Suprapubic skin (tissue), 4 donors: Measurements from ENCODE around the gene POU2AF2. TPM values are rescaled to one million over a fixed set of nuclear protein-coding genes. Genes with fewer than 3 reads are reported as not detected.
"Not testable (repeated sequence)": the region's sequence is repeated elsewhere in the genome, so short reads cannot be mapped to it uniquely, and the experiment has no call there.

Experiments used
- DNase-seq, 2 donors: peaks; one replicate each; pipeline ENCODE4 v3.0.0-alpha.2; 2019; ENCODE audit warnings: low spot score in 2 of 2
- H3K27ac ChIP-seq: fragments of 200-600 bp; sonication (generic); one replicate; pipeline ENCODE4 v1.5.1; 2019
- H3K27me3 ChIP-seq: fragments of 200-600 bp; sonication (generic); one replicate; pipeline ENCODE4 v1.5.1; 2019
- H3K36me3 ChIP-seq: fragments of 200-600 bp; sonication (generic); one replicate; pipeline ENCODE4 v1.5.1; 2019
- H3K4me1 ChIP-seq: fragments of 200-600 bp; sonication (generic); one replicate; pipeline ENCODE4 v1.5.1; 2019
- H3K4me3 ChIP-seq: fragments of 200-600 bp; sonication (generic); one replicate; pipeline ENCODE4 v1.5.1; 2019; ENCODE audit warnings: mild to moderate bottlenecking
- H3K9me3 ChIP-seq: fragments of 200-600 bp; sonication (generic); one replicate; pipeline ENCODE4 v1.5.1; 2019
- EP300 ChIP-seq: sonication (generic); formaldehyde crosslinking; IDR thresholded peaks from one replicate; pipeline ENCODE4 v1.6.1; 2017; ENCODE audit warnings: antibody characterized with exemption
- POLR2A ChIP-seq, 2 donors: fragments of 450-650 bp; IDR thresholded peaks; one replicate each; pipeline ENCODE4 v1.6.1; 2017; ENCODE audit warnings: antibody characterized with exemption in 2 of 2, mild to moderate bottlenecking in 2 of 2, moderate library complexity in 2 of 2
- POLR2AphosphoS5 ChIP-seq, 3 donors: sonication (generic); formaldehyde crosslinking; IDR thresholded peaks; one replicate each; pipeline ENCODE4 v1.6.1; 2017; ENCODE audit warnings: antibody characterized with exemption in 3 of 3
- WGBS: methylation state at CpG from one replicate; pipeline ENCODE4 v1.1.5; 2018; 5-methylcytosine and 5-hydroxymethylcytosine counted together
- total RNA-seq, 4 donors: library from RNA; depleted of rRNA; stranded (reverse); fragments of >200 nt; gene quantifications; one replicate each; pipeline ENCODE4 v1.1.0, GENCODE V29; 2016
- TF ChIP-seq, protein P1 (sequence below), 2 donors: fragments of 200-600 bp in 1 of 2; fragments of 450-650 bp in 1 of 2; sonication (generic) in 1 of 2; IDR thresholded peaks; one replicate each; pipeline ENCODE4 v1.5.1; 2016 to 2019; ENCODE audit warnings: antibody characterized with exemption in 2 of 2, mild to moderate bottlenecking in 1 of 2, moderate library complexity in 1 of 2

The POU2AF2 gene
- total RNA-seq, 4 donors from 2014 or later, result not detected

DNA sequence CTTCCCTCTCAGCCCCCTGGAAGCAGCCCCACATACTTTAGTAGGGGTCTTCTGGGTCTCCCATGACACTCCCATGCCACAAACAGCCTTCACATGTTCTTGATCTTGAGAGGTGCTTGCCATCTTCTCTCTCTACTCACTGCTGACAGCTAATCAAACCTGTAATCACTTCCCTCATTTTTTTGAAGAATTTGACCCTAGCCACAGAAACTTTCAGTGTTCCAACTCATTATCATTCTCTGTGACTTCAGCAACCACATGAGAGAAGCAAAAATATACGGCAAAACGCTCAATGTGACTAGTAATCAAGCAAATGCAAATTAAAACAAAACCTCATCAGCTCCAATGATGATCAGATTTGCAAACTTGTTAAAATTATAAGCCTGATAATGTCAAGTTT, 38.3 kb upstream of the POU2AF2 start:
- Histone ChIP-seq H3K27me3 (no peaks in the 10 kb centered on the region), H3K9me3 (no peaks in the 10 kb centered on the region), H3K27ac (no peak overlapping the region), H3K4me1 (no peaks in the 10 kb centered on the region), H3K4me3 (no peak overlapping the region), H3K36me3 (no peaks in the 10 kb centered on the region)
- WGBS, result 93% methylated on average over 2 of the region's 2 CpGs
- no peak for DNase-seq
- no peak for TF ChIP-seq POLR2A (IDR thresholded peaks at IDR 0.05)

DNA sequence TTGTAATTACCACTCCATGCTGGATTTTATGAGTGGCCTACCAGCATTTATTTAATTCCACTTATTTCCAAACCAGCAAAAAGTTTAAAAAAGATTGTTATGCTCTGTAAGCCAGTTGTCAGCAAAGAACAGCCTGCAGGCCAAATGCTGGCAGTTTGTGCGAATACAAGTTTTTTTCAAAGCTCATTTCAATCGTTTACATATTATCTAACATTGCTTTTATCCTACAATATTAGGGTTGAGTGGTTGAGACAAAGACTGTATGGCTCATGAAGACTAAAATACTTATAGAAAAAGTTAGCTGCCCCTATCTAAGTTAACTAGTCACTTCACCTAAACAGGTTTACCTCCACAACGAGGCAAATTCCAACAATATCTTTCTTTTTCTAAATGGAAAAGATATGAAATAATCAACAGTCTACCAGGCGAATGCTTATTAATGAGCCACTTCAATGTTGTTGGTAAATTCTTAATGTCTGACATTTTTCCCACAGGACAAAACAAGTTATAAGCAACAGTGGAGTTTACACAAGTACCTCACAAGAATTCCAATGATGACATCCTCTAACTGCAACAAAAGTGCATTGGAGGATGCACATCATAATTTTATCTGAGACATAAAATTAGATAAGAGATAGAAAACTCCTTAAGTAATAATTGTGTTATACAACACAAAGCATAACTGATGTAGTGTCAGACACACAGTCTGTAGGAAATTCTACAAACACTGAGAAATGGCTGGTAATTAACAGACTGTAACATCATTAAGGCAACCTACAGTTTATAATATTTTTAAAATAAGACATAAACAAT, 35.8 kb upstream of the POU2AF2 start:
- no peak for TF ChIP-seq EP300
- TF ChIP-seq POLR2AphosphoS5 (IDR thresholded peaks at IDR 0.05), result no peak
- TF ChIP-seq POLR2A (IDR thresholded peaks at IDR 0.05), result no peak
- TF ChIP-seq, protein P1, sequence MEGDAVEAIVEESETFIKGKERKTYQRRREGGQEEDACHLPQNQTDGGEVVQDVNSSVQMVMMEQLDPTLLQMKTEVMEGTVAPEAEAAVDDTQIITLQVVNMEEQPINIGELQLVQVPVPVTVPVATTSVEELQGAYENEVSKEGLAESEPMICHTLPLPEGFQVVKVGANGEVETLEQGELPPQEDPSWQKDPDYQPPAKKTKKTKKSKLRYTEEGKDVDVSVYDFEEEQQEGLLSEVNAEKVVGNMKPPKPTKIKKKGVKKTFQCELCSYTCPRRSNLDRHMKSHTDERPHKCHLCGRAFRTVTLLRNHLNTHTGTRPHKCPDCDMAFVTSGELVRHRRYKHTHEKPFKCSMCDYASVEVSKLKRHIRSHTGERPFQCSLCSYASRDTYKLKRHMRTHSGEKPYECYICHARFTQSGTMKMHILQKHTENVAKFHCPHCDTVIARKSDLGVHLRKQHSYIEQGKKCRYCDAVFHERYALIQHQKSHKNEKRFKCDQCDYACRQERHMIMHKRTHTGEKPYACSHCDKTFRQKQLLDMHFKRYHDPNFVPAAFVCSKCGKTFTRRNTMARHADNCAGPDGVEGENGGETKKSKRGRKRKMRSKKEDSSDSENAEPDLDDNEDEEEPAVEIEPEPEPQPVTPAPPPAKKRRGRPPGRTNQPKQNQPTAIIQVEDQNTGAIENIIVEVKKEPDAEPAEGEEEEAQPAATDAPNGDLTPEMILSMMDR (IDR thresholded peaks at IDR 0.05), result no peak
- Histone ChIP-seq H3K4me3 (no peak overlapping the region), H3K27ac (no peak overlapping the region), H3K36me3 (no peaks in the 10 kb centered on the region), H3K27me3 (no peaks in the 10 kb centered on the region), H3K9me3 (no peaks in the 10 kb centered on the region), H3K4me1 (no peaks in the 10 kb centered on the region)
- no peak for DNase-seq
- WGBS, result 69% methylated on average over 4 of the region's 4 CpGs

DNA sequence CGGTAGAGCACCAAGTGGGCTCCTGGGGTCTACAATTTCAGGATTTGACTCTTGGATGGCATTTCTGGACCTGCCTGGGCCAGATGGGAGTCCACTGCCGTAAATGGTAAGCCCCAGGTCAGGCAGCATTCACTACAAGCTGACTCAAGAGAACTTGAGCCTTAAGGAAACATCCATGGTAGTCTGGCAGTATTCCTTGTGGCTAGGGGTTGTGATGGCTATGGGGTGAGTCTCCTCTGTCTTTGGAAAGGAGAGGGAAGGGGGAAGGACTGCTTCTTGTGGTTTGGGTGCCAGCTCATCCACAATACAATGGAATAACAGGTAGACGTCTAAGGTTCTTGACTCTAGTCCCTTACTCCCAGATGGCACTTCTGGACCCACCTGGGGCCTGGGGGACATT, 32.3 kb upstream of the POU2AF2 start:
- Histone ChIP-seq H3K27ac (no peak overlapping the region), H3K27me3 (no peaks in the 10 kb centered on the region), H3K9me3 (no peaks in the 10 kb centered on the region), H3K4me1 (no peaks in the 10 kb centered on the region), H3K4me3 (no peak overlapping the region), H3K36me3 (no peaks in the 10 kb centered on the region)
- WGBS, result 100% methylated on average over 2 of the region's 3 CpGs
- TF ChIP-seq EP300 (no peak), POLR2A (IDR thresholded peaks at IDR 0.05) (no peak), POLR2AphosphoS5 (IDR thresholded peaks at IDR 0.05) (no peak)
- TF ChIP-seq, protein P1 (IDR thresholded peaks at IDR 0.05), result no peak
- no peak for DNase-seq

DNA sequence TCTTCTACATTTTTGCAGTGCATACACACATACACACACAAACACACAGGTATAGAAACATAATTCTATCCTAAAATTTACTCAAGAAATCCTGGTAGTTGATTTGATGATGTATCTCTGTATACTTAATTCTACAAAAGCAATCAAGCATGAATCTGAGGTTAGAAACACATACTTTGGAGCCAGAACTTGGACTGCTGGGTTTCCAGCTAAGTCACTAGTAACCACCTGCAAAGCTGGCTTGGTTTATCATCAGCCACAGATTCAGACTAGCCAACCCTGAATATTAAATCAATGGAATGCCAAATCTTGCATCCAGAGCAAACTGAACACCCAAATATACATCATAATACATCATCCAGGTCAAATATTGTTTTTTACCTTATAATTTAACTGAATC, 24.8 kb upstream of the POU2AF2 start:
- DNase-seq, result no peak
- TF ChIP-seq POLR2AphosphoS5 (IDR thresholded peaks at IDR 0.05) (no peak), POLR2A (IDR thresholded peaks at IDR 0.05) (no peak), EP300 (no peak)
- TF ChIP-seq, protein P1 (IDR thresholded peaks at IDR 0.05), result no peak
- Histone ChIP-seq H3K4me3 (no peak overlapping the region), H3K27me3 (no peaks in the 10 kb centered on the region), H3K27ac (no peak overlapping the region), H3K9me3 (no peaks in the 10 kb centered on the region), H3K4me1 (no peaks in the 10 kb centered on the region), H3K36me3 (no peaks in the 10 kb centered on the region)

DNA sequence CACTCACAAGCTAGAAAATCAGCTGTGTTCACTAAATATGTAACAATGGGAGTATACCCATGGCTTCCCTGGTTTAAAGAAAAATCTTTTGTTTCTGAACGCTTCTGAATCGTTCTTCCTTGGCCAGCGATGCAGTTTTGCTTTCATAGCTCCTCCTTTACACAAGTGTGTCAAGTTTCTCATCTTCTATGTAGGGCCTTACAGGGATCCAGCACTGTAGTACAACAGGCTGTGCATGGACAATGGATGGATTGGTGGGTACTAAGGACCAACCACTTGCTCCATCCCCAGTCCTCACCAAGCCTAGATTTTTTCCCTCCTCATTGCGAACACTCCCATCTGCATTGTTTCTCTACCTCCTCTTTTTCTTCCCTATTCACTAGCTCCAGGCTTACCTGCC, 24.3 kb upstream of the POU2AF2 start:
- Histone ChIP-seq H3K27me3 (no peaks in the 10 kb centered on the region), H3K4me1 (no peaks in the 10 kb centered on the region), H3K27ac (no peak overlapping the region), H3K4me3 (no peak overlapping the region), H3K9me3 (no peaks in the 10 kb centered on the region), H3K36me3 (no peaks in the 10 kb centered on the region)
- DNase-seq, result no peak
- TF ChIP-seq POLR2A (IDR thresholded peaks at IDR 0.05) (no peak), EP300 (no peak)
- 87% methylated on average over 4 of the region's 4 CpGs for WGBS

DNA sequence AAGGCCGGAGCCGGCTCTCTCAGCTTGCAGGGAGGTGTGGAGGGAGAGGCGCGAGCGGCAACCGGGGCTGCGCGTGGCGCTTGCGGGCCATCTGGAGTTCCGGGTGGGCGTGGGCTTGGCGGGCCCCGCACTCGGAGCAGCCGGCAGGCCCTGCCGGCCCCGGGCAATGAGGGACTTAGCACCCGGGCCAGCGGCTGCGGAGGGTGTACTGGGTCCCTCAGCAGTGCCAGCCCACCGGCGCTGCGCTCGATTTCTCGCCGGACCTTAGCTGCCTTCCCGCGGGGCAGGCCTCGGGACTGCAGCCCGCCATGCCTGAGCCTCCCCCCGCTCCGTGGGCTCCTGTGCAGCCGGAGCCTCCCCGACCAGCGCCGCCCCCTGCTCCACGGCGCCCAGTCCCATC, 23.6 kb upstream of the POU2AF2 start:
- H3K36me3 ChIP-seq, H3K9me3 ChIP-seq, H3K27ac ChIP-seq, DNase-seq, H3K4me3 ChIP-seq, H3K27me3 ChIP-seq, H3K4me1 ChIP-seq: not testable (repeated sequence)
- 92% methylated on average over 13 of the region's 39 CpGs for WGBS

DNA sequence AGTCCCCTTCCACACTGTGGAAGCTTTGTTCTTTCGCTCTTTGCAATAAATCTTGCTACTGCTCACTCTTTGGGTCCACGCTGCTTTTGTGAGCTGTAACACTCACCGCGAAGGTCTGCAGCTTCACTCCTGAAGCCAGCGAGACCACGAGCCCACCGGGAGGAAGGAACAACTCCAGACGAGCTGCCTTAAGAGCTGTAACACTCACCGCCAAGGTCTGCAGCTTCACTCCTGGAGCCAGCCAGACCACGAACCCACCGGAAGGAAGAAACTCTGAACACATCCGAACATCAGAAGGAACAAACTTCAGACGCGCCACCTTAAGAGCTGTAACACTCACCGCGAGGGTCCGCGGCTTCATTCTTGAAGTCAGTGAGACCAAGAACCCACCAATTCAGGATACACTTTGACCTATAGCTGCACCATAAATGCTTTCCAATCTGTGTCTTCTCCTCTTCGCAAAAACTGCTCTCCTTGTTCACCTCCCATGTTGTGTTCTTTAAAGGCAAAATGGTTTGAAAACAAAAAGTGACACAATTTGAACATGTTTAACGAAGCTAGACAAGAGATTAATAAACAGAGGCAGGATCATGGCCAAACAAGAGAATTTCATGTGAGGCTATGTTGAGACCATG, 22.6 kb upstream of the POU2AF2 start:
- H3K4me1 ChIP-seq, H3K9me3 ChIP-seq, H3K4me3 ChIP-seq, DNase-seq, H3K36me3 ChIP-seq, H3K27me3 ChIP-seq, H3K27ac ChIP-seq: not testable (repeated sequence)
- WGBS, result 85% methylated on average over 20 of the region's 20 CpGs
